Measurements from ENCODE around the gene TOMM40L.

- TF ChIP-seq CTCF (IDR thresholded peaks at IDR 0.05; ENCODE audit: poor library complexity) (no peak), EZH2 (IDR thresholded peaks at IDR 0.05; ENCODE audit: borderline replicate concordance) (no peak)
Measured at GRCh38 chr1:161218301-161219077, 7.4 kb upstream of the TOMM40L start.

All from hepatocyte (in vitro differentiated cells).